MCF 10A (cell line): Measurements from ENCODE around the gene ABCB4. TPM values are rescaled to one million over a fixed set of nuclear protein-coding genes. Genes with fewer than 3 reads are reported as not detected.
A peak's percentile ranks its signal among the peaks of the same experiment; 100 is the strongest.

Experiments
- BruUV-seq: library from RNA; stranded (reverse); fragments of 400-500 nt; replicated peaks from 2 replicates; lab custom pipeline; 2021; lab: Mats Ljungman, UMichigan
- CTCF ChIA-PET: fragments of 300-600 bp; sonication (Branson Sonifier 250); formaldehyde crosslinking; extraction: SDS; loops from one replicate; lab custom pipeline; 2021; ENCODE audit warnings: antibody characterized with exemption, inconsistent platforms; lab: Yijun Ruan, JAX
- POLR2A ChIA-PET: fragments of 300-600, 350-650 bp; sonication (Branson Sonifier 250); formaldehyde crosslinking; extraction: SDS; loops from one replicate; lab custom pipeline; 2020; ENCODE audit warnings: antibody characterized with exemption, inconsistent platforms; lab: Yijun Ruan, JAX
- DNase-seq: peaks from one replicate; pipeline ENCODE4 v3.0.0-alpha.2; 2018; ENCODE audit not compliant: unreplicated experiment
- H3K27ac Mint-ChIP-seq: one replicate; pipeline ENCODE4 v1.8.0; 2022; ENCODE audit warnings: mild to moderate bottlenecking, low read depth, mixed read lengths; ENCODE audit not compliant: unreplicated experiment
- H3K27me3 Mint-ChIP-seq: one replicate; pipeline ENCODE4 v1.8.0; 2022; ENCODE audit warnings: mixed read lengths; ENCODE audit not compliant: insufficient read depth, unreplicated experiment
- H3K36me3 Mint-ChIP-seq: one replicate; pipeline ENCODE4 v1.8.0; 2022; ENCODE audit warnings: mild to moderate bottlenecking, moderate library complexity, mixed read lengths; ENCODE audit not compliant: insufficient read depth, unreplicated experiment
- H3K4me1 Mint-ChIP-seq: one replicate; pipeline ENCODE4 v1.8.0; 2022; ENCODE audit warnings: mixed read lengths; ENCODE audit not compliant: insufficient read depth, unreplicated experiment
- H3K4me3 Mint-ChIP-seq: one replicate; pipeline ENCODE4 v1.8.0; 2022; ENCODE audit warnings: mild to moderate bottlenecking, moderate library complexity, mixed read lengths; ENCODE audit not compliant: unreplicated experiment
- H3K9me3 Mint-ChIP-seq: one replicate; pipeline ENCODE4 v1.8.0; 2022; ENCODE audit warnings: mixed read lengths; ENCODE audit not compliant: unreplicated experiment
- CTCF ChIP-seq: fragments of 200-600 bp; IDR thresholded peaks from one replicate; pipeline ENCODE4 v1.8.0; 2022; ENCODE audit warnings: antibody characterized with exemption, mild to moderate bottlenecking; ENCODE audit not compliant: unreplicated experiment
- intact Hi-C: fragments of 100-400 bp; cut with micrococcal nuclease; formaldehyde crosslinking; loops from 2 replicates; pipeline ENCODE4 v1.14.1; 2022
- total RNA-seq: library from RNA; stranded (reverse); gene quantifications from 2 replicates; pipeline ENCODE4 v1.2.3, GENCODE V29; 2022

ABCB4 gene
- total RNA-seq, 1 experiment from 2014 or later: not detected

GRCh38 chr7:87452279-87452678, 23.2 kb downstream of the ABCB4 start:
- ChIA-PET CTCF (interaction anchor here (0.7 kb wide), 2 partner anchors 31 to 816 kb away, joined by 6 to 8 read pairs; no protein-coding TSS in a partner anchor), POLR2A (no interaction called here)
- Mint-ChIP-seq H3K4me1 (no peaks in the 10 kb centered on the region), H3K27me3 (peaks cover 70% of the 10 kb centered on the region), H3K9me3 (no peaks in the 10 kb centered on the region), H3K27ac (no peak overlapping the region), H3K36me3 (no peaks in the 10 kb centered on the region), H3K4me3 (no peak overlapping the region)
- intact Hi-C loops: no loop called here
- DNase-seq: no peak
- no TSS peak for BruUV-seq
- TF ChIP-seq CTCF: no peak

- intact Hi-C loops: no loop called here
- POLR2A ChIA-PET: no interaction called here
- H3K27ac Mint-ChIP-seq: no peak overlapping the region
Observed at GRCh38 chr7:87451187-87451586, 24.3 kb downstream of the ABCB4 start.

GRCh38 chr7:87450706-87451105, 24.8 kb downstream of the ABCB4 start:
- no peak overlapping the region for H3K4me3 Mint-ChIP-seq
- CTCF ChIA-PET: no interaction called here
- DNase-seq: peak; percentile 7
- H3K9me3 Mint-ChIP-seq: no peaks in the 10 kb centered on the region
- H3K4me1 Mint-ChIP-seq: no peaks in the 10 kb centered on the region
- no peaks in the 10 kb centered on the region for H3K36me3 Mint-ChIP-seq
- TF ChIP-seq CTCF: no peak
- peaks cover 55% of the 10 kb centered on the region for H3K27me3 Mint-ChIP-seq
- POLR2A ChIA-PET: no interaction called here
- BruUV-seq: no TSS peak
- intact Hi-C loops: no loop called here
- H3K27ac Mint-ChIP-seq: no peak overlapping the region

More at GRCh38 chr7:87451187-87451586, 24.3 kb downstream of the ABCB4 start:
- Mint-ChIP-seq H3K4me3 (no peak overlapping the region), H3K4me1 (no peaks in the 10 kb centered on the region), H3K9me3 (no peaks in the 10 kb centered on the region), H3K27me3 (peaks cover 59% of the 10 kb centered on the region), H3K36me3 (no peaks in the 10 kb centered on the region)
- DNase-seq: no peak
- no TSS peak for BruUV-seq
- no peak for TF ChIP-seq CTCF
- CTCF ChIA-PET: interaction anchor here (0.6 kb wide), 1 partner anchor 297 kb away, joined by 3 read pairs; no protein-coding TSS in a partner anchor

- BruUV-seq: no TSS peak
- TF ChIP-seq CTCF: no peak
- Mint-ChIP-seq H3K9me3 (no peaks in the 10 kb centered on the region), H3K36me3 (no peaks in the 10 kb centered on the region), H3K4me3 (no peak overlapping the region), H3K27me3 (peaks cover 43% of the 10 kb centered on the region), H3K4me1 (no peaks in the 10 kb centered on the region), H3K27ac (no peak overlapping the region)
- CTCF ChIA-PET: interaction anchor here (1.4 kb wide), 1 partner anchor 228 kb away, joined by 3 read pairs; the partner anchor contains the start of gene TMEM243
- intact Hi-C loops: no loop called here
- DNase-seq: no peak
- POLR2A ChIA-PET: no interaction called here
Observed at GRCh38 chr7:87448388-87448787, 27.1 kb downstream of the ABCB4 start.
